T-helper 1 cell treated with Interleukin-12 subunit alpha and Interleukin-12 subunit beta and Interleukin-4 antibody, amounts not matched to agents 30 μg/mL and 1 μg/mL, for 36 hours (primary cell): ENCODE results near the gene SQSTM1.

ENCODE experiments used
- H3K27ac Mint-ChIP-seq: one replicate; pipeline ENCODE4 v1.8.0; 2021; ENCODE audit warnings: mild to moderate bottlenecking, mixed read lengths
- H3K27me3 Mint-ChIP-seq: one replicate; pipeline ENCODE4 v1.8.0; 2021; ENCODE audit warnings: low read depth, mixed read lengths
- H3K36me3 Mint-ChIP-seq: one replicate; pipeline ENCODE4 v1.8.0; 2021; ENCODE audit warnings: low read depth, mixed read lengths
- H3K4me1 Mint-ChIP-seq: one replicate; pipeline ENCODE4 v1.8.0; 2021; ENCODE audit warnings: low read depth, mixed read lengths
- H3K4me3 Mint-ChIP-seq: one replicate; pipeline ENCODE4 v1.8.0; 2021; ENCODE audit warnings: mild to moderate bottlenecking, moderate library complexity, mixed read lengths
- H3K9me3 Mint-ChIP-seq: one replicate; pipeline ENCODE4 v1.8.0; 2021; ENCODE audit warnings: mixed read lengths

Gene SQSTM1

GRCh38 chr5:179820483-179821297 is at the start of gene SQSTM1:
Gene SQSTM1 (plus strand): TSS chr5:179820905. CDS start chr5:179820937, 32 bp downstream.
- Mint-ChIP-seq H3K9me3 (no peaks in the 10 kb centered on the region), H3K36me3 (peaks cover 32% of the 10 kb centered on the region), H3K27me3 (no peaks in the 10 kb centered on the region), H3K4me1 (peaks cover 37% of the 10 kb centered on the region), H3K4me3 (peak within 1 kb of the TSS; percentile 89), H3K27ac (peak within 1 kb of the TSS; percentile 95)

GRCh38 chr5:179771311-179771895 is 49.3 kb upstream of the SQSTM1 start:
- no peak overlapping the region for H3K27ac Mint-ChIP-seq
- H3K27me3 Mint-ChIP-seq, result no peaks in the 10 kb centered on the region
- no peak overlapping the region for H3K4me3 Mint-ChIP-seq
- peaks cover 35% of the 10 kb centered on the region for H3K36me3 Mint-ChIP-seq
- H3K9me3 Mint-ChIP-seq, result no peaks in the 10 kb centered on the region
- no peaks in the 10 kb centered on the region for H3K4me1 Mint-ChIP-seq

- no peak overlapping the region for H3K4me3 Mint-ChIP-seq
- H3K27me3 Mint-ChIP-seq, result no peaks in the 10 kb centered on the region
- H3K4me1 Mint-ChIP-seq, result no peaks in the 10 kb centered on the region
- H3K27ac Mint-ChIP-seq, result no peak overlapping the region
- no peaks in the 10 kb centered on the region for H3K9me3 Mint-ChIP-seq
- H3K36me3 Mint-ChIP-seq, result peaks cover 35% of the 10 kb centered on the region
Measured at GRCh38 chr5:179772351-179772750, 48.4 kb upstream of the SQSTM1 start.

- no peak overlapping the region for H3K27ac Mint-ChIP-seq
- H3K36me3 Mint-ChIP-seq, result peaks cover 35% of the 10 kb centered on the region
Measured at GRCh38 chr5:179773686-179774040, 47.0 kb upstream of the SQSTM1 start.

GRCh38 chr5:179774442-179774841 is 46.3 kb upstream of the SQSTM1 start:
- Mint-ChIP-seq H3K9me3 (no peaks in the 10 kb centered on the region), H3K27me3 (no peaks in the 10 kb centered on the region), H3K36me3 (peaks cover 33% of the 10 kb centered on the region), H3K27ac (no peak overlapping the region), H3K4me3 (no peak overlapping the region), H3K4me1 (no peaks in the 10 kb centered on the region)

More at GRCh38 chr5:179773686-179774040, 47.0 kb upstream of the SQSTM1 start:
- H3K9me3 Mint-ChIP-seq, result no peaks in the 10 kb centered on the region
- no peak overlapping the region for H3K4me3 Mint-ChIP-seq
- H3K27me3 Mint-ChIP-seq, result no peaks in the 10 kb centered on the region
- H3K4me1 Mint-ChIP-seq, result no peaks in the 10 kb centered on the region

- Mint-ChIP-seq H3K36me3 (peaks cover 24% of the 10 kb centered on the region), H3K4me3 (no peak overlapping the region), H3K27ac (no peak overlapping the region), H3K9me3 (no peaks in the 10 kb centered on the region), H3K27me3 (no peaks in the 10 kb centered on the region), H3K4me1 (no peaks in the 10 kb centered on the region)
Measured at GRCh38 chr5:179776411-179776938, 44.2 kb upstream of the SQSTM1 start.

GRCh38 chr5:179777456-179777855 is 43.2 kb upstream of the SQSTM1 start:
- no peaks in the 10 kb centered on the region for H3K9me3 Mint-ChIP-seq
- no peaks in the 10 kb centered on the region for H3K27me3 Mint-ChIP-seq
- H3K36me3 Mint-ChIP-seq, result peaks cover 21% of the 10 kb centered on the region
- H3K27ac Mint-ChIP-seq, result no peak overlapping the region
- H3K4me1 Mint-ChIP-seq, result no peaks in the 10 kb centered on the region
- no peak overlapping the region for H3K4me3 Mint-ChIP-seq

GRCh38 chr5:179777909-179778308 is 42.8 kb upstream of the SQSTM1 start:
- no peak overlapping the region for H3K4me3 Mint-ChIP-seq
- H3K27me3 Mint-ChIP-seq, result no peaks in the 10 kb centered on the region
- no peaks in the 10 kb centered on the region for H3K4me1 Mint-ChIP-seq
- peaks cover 19% of the 10 kb centered on the region for H3K36me3 Mint-ChIP-seq
- no peak overlapping the region for H3K27ac Mint-ChIP-seq
- no peaks in the 10 kb centered on the region for H3K9me3 Mint-ChIP-seq

- Mint-ChIP-seq H3K4me3 (no peak overlapping the region), H3K36me3 (peaks cover 13% of the 10 kb centered on the region), H3K4me1 (no peaks in the 10 kb centered on the region)
Measured at GRCh38 chr5:179778591-179778990, 42.1 kb upstream of the SQSTM1 start.

GRCh38 chr5:179779826-179780225 is 40.9 kb upstream of the SQSTM1 start:
- Mint-ChIP-seq H3K9me3 (no peaks in the 10 kb centered on the region), H3K4me3 (no peak overlapping the region), H3K27me3 (no peaks in the 10 kb centered on the region), H3K4me1 (no peaks in the 10 kb centered on the region), H3K36me3 (peaks cover 9% of the 10 kb centered on the region), H3K27ac (no peak overlapping the region)

More at GRCh38 chr5:179778591-179778990, 42.1 kb upstream of the SQSTM1 start:
- H3K27me3 Mint-ChIP-seq, result no peaks in the 10 kb centered on the region
- H3K9me3 Mint-ChIP-seq, result no peaks in the 10 kb centered on the region
- H3K27ac Mint-ChIP-seq, result no peak overlapping the region

- Mint-ChIP-seq H3K4me3 (no peak overlapping the region), H3K4me1 (no peaks in the 10 kb centered on the region), H3K27ac (no peak overlapping the region), H3K9me3 (no peaks in the 10 kb centered on the region), H3K27me3 (no peaks in the 10 kb centered on the region), H3K36me3 (peaks cover 9% of the 10 kb centered on the region)
Measured at GRCh38 chr5:179780362-179780761, 40.3 kb upstream of the SQSTM1 start.

- H3K27me3 Mint-ChIP-seq, result no peaks in the 10 kb centered on the region
- no peak overlapping the region for H3K4me3 Mint-ChIP-seq
- H3K27ac Mint-ChIP-seq, result no peak overlapping the region
- H3K4me1 Mint-ChIP-seq, result no peaks in the 10 kb centered on the region
- peaks cover 2% of the 10 kb centered on the region for H3K36me3 Mint-ChIP-seq
- no peaks in the 10 kb centered on the region for H3K9me3 Mint-ChIP-seq
Measured at GRCh38 chr5:179781846-179782245, 38.9 kb upstream of the SQSTM1 start.

- no peak overlapping the region for H3K4me3 Mint-ChIP-seq
Measured at GRCh38 chr5:179783128-179783527, 37.6 kb upstream of the SQSTM1 start.

GRCh38 chr5:179786861-179787260 is 33.8 kb upstream of the SQSTM1 start:
- Mint-ChIP-seq H3K4me1 (no peaks in the 10 kb centered on the region), H3K4me3 (no peak overlapping the region), H3K36me3 (no peaks in the 10 kb centered on the region), H3K9me3 (no peaks in the 10 kb centered on the region), H3K27me3 (no peaks in the 10 kb centered on the region), H3K27ac (no peak overlapping the region)

More at GRCh38 chr5:179783128-179783527, 37.6 kb upstream of the SQSTM1 start:
- Mint-ChIP-seq H3K4me1 (no peaks in the 10 kb centered on the region), H3K27ac (no peak overlapping the region), H3K27me3 (no peaks in the 10 kb centered on the region), H3K9me3 (no peaks in the 10 kb centered on the region), H3K36me3 (no peaks in the 10 kb centered on the region)
